NCI-H2081 (cell line): ENCODE results near the gene NLRC5.
"Not testable (repeated sequence)": the region's sequence is repeated elsewhere in the genome, so short reads cannot be mapped to it uniquely, and the experiment has no call there.

Source experiments
- DNase-seq, 2 experiments: peaks; one replicate each; lab custom pipeline; 2025; lab: John Stamatoyannopoulos, UW

The NLRC5 gene

GRCh38 chr16:57053206-57053605, 63.8 kb downstream of the NLRC5 start:
- no peak for DNase-seq

GRCh38 chr16:57054338-57054737, 65.0 kb downstream of the NLRC5 start:
- DNase-seq: no peak

GRCh38 chr16:57054771-57055170, 65.4 kb downstream of the NLRC5 start:
- no peak for DNase-seq

DNA sequence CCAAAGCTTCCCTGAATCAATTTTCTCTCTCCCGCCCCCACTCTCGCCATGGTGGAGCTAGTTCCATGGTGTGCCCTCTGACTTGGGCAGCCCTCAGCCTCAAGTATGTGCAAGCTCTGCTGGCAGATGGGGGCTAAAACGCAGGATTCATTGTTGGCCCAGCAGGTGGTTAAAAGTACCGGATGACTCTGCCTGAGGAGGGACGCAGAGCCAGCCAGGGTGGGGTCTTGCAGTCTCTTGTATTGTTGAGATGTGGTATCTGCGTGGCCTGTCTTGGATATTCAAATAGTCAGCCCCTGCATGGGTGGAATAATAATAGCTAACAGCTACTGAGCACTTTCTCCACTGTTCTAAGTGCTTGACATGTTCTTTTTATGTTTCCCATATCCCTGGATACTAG, 66.3 kb downstream of the NLRC5 start:
- DNase-seq: no peak

GRCh38 chr16:57058291-57058861, 69.0 kb downstream of the NLRC5 start:
- no peak for DNase-seq

GRCh38 chr16:57060323-57061083, 71.1 kb downstream of the NLRC5 start:
- no peak for DNase-seq

DNA sequence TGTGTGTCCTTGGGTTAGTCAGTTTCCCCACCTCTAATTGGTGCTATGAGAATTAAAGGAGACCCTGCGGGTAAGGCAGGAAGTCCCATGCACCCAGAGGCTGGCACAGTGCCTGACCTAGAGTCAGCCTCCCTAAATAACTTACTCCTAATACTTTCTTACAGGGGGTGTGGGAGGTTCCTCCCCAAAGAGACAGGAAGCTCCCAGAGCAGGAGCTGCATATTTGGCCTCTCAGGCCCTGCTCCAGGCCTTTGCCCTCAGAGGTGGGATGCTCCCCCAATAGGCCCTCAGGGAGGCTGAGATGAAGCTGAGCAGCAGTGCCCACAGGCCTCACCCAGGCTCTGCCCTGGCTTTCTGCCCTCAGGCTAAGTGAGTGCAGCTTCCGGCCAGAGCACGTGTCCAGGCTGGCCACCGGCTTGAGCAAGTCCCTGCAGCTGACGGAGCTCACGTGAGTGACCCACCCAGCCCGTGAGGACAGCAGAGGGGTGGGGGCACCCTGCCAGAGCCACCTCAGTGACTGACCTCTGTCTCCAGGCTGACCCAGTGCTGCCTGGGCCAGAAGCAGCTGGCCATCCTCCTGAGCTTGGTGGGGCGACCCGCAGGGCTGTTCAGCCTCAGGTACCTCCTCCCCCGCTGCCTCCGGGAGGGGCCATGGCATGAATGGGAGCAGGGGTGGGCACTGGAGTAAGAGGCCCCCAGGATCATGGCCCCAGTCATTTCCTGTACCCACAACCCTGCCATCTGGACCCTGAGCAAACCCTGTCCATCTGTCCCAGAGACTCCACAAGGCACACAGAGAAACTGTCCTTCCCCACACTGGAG, 71.9 kb downstream of the NLRC5 start:
- no peak for DNase-seq

DNA sequence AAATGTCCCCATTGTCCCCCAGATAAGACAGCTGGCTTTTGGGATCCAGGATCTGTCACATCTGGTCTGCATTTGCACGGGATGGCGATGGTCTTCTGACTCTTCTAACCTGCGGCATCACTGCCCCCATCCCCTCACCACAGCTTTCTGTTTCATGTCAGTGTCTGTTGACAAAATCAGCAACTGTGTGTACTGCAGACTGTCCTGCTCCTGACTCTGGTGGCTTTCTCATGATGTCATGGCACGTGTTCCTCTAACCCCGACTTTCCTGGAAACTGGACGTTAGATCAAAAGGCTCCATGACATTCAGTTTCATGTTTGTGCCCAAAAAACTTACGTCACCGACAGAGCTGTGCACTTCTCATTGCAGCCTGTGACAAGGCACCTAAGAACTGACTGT, 73.0 kb downstream of the NLRC5 start:
- no peak for DNase-seq

GRCh38 chr16:57063189-57063588, 73.8 kb downstream of the NLRC5 start:
- DNase-seq: not testable (repeated sequence)

DNA sequence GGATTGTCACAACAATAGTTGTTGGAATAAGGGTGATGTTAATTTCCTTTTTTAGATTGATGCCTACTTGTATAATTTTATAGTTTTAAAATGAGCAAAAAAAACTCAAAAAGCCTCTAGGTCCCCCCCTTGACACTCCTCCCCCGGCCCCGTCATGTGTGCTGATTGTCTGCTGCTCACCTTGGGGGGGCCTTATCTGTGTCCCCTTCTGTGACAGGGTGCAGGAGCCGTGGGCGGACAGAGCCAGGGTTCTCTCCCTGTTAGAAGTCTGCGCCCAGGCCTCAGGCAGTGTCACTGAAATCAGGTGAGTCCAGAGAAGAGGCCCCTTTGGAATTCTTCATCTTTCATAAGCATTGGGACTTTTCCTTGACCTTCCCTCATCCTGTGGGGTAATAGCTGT, 75.6 kb downstream of the NLRC5 start:
- no peak for DNase-seq

- no peak for DNase-seq
These were observed 77.3 kb downstream of the NLRC5 start for GRCh38 chr16:57066625-57067024.

DNA sequence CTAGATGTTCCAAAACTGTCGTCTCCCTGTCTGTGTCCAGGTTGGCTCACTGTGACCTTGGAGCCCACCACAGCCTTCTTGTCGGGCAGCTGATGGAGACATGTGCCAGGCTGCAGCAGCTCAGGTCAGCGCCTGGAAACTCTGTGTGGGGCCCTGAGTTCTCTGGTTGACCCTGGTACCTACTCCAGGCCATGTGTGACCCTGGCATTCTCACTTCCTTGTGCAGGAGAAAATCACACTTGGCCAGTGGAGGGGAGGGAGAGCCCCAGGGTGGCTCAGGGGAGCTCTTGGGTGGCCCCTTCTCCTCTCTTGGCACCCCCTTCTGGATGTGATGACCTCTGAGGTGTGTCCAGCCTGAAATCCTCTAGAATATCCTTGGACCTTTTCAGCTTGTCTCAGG, 78.0 kb downstream of the NLRC5 start:
- no peak for DNase-seq

DNA sequence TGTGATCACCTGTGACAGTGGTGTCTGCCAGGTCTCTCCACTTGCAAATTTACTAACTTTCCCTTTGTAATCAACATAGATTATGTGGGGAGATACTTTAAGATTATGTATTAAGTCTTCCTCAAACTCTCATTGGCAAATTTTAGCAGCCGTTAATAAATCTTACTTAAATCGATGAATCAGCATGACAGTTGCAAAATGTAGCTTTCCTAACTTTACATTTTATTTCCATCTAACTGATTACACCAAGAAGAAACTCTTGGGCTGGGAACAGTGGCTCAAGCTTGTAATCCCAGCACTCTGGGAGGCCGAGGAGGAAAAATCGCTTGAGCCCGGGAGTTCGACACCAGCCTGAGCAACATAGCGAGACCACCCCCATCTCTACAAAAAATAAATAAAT, 79.7 kb downstream of the NLRC5 start:
- no peak for DNase-seq

GRCh38 chr16:57069635-57070370, 80.4 kb downstream of the NLRC5 start:
- no peak for DNase-seq

DNA sequence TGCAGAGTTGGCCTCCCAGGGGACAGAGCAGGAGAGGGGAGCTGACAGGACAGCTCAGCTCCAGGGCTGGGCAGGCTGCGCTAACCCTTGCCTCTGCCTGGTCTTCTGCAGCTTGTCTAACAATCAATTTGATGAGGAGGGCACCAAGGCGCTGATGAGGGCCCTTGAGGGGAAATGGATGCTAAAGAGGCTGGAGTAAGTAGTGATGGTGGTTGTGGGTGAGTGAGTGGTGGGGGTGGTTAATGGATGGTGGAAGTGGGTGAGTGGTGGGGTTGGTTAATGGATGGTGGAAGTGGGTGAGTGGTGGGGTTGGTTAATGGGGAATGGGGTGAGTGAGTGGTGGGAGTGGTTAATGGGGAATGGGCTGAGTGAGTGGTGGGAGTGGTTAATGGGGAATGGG, 81.1 kb downstream of the NLRC5 start:
- DNase-seq: no peak

DNA sequence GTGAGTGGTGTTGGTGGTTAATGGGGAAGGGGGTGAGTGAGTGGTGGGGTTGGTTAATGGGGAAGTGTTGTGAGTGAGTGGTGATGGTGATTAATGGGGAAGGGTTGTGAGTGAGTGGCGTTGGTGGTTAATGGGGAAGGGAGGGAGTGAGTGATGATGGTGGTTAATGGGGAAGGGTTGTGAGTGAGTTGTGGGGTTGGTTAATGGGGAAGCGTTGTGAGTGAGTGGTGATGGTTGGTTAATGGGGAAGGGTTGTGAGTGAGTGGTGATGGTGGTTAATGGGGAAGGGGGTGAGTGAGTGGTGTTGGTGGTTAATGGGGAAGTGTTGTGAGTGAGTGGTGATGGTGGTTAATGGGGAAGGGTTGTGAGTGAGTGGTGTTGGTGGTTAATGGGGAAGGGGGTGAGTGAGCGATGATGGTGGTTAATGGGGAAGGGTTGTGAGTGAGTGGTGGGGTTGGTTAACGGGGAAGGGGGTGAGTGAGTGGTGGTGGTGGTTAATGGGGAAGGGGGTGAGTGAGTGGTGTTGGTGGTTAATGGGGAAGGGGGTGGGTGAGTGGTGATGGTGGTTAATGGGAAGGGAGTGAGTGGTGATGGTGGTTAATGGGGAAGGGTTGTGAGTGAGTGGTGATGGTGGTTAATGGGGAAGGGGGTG, 81.8 kb downstream of the NLRC5 start:
- DNase-seq: not testable (repeated sequence)

DNA sequence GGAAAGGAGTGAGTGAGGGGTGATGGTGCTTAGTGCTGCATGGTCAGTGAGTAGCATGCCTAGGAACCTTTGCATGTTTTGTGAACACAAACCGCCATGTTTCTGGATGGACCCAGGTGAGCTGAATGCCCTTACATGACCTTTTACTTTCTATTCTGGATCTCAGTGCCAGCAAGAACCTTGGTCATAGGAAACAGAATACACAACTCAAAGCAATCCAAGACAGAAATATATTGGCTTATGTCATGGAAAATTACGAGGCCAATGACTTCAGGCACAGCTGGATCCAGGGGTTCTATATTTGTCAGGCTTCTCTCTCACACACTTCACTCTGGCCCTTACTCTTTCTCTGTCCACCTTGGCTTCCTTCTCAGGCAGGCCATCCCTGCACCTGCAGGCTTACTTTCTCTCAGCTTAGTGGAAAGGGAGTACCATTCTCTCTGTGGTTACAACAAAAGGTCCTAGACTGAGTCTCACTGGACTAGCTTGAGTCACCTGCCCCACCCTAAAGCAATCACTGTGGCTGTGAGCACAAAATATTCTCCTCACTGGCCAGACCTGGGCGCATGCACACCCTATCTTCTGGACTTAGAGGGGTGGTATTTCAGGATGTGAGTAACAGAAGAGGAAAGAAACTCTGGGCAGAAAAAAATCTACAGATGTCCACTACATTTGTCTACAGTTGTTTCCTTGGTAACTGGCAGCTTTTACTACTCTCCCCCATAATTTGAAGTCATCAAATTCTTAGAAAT, 82.7 kb downstream of the NLRC5 start:
- no peak for DNase-seq

DNA sequence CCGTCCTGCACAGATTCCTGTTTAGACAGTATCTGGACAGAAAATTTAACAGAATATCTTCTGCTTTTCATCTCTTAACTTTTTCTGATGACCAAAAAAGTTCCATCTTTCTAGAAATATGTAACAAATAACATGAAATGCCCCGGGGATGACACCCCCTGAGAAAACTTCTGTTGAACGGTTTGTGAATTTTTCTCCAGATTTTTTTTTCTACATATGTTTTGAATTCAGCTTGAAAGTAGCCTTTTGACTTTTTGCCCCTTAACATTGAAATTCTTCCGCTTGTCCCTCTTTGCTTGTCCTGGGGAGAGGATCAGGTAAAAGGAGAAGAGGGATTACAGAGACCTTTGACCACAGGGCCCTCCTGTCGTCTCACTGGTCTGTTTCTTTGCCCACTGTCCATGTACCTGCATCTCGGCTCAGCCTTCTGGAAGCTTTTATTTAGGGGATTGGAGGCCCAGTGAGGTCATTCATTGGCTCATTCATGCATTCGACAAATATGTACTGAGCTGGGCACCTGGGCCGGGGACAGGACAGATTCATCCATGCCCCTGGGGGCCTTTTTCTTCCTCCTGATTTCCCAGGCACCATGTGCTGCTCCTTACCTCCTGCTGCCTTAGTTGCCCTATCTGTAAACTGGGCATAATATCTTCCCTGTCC, 83.4 kb downstream of the NLRC5 start:
- no peak for DNase-seq

GRCh38 chr16:57077714-57078113, 88.4 kb downstream of the NLRC5 start:
- no peak for DNase-seq

DNA sequence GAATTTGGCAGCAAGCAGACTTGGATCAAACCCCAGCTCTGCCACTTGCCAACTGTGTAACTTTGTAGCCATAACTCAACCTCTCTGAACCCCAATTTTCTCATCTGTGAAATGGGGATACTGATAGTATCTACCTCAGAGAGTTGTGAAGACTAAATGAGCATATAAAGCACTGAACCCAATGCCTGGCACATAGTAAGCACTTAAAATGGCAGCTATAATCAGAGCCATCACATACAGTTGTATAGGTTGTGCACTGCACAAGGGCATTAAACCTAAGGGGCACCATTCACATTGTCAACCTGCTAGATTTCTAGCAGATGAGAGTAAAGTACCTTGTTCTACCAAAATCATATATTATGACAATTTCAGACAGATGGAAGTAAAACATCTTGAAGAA, 92.4 kb downstream of the NLRC5 start:
- DNase-seq: no peak

GRCh38 chr16:57082664-57083063, 93.3 kb downstream of the NLRC5 start:
- no peak for DNase-seq
